ENCODE results near the gene KPNB1.

KPNB1 gene

DNA sequence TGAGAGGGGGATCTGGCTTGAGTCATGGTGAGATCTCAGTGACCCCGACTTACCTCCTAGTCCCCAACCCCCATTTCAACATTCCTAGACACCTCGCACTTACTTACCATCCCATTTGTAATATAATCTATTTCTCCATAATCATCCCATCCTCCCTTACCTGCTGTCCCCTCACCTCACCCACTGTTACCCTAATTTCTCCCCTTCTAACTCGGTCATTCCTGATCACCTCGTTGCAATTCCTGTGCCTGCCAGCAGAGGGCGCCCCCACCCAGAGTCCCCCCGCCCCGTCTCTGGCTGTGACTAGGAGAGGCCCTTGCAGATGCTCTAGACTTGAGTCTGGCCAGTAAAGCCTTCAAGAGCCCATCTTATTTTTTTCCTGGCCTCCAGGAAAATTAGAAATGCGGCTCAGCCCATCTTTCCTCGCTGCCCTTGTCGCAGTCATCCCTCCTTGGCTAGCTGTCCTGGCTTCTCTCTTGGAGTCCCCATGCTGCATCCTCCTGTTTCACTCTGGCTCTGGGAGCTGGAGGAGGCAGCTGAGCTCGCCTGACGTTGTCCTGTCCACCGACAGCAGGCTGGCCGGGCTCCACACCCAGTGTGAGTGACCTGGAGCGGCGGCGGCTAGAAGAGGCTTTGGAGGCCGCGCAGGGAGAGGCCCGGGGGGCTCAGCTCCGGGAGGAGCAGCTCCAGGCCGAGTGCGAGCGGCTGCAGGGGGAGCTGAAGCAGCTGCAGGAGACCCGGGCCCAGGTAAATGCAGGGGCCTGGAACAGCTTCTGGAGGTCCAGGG, 49.2 kb downstream of the KPNB1 start:
- peak; percentile 50 for DNase-seq

GRCh38 chr17:47699536-47699840, 49.8 kb downstream of the KPNB1 start:
- DNase-seq, result no peak

- no peak for DNase-seq
These were observed 51.0 kb downstream of the KPNB1 start for GRCh38 chr17:47700471-47701449.

GRCh38 chr17:47701608-47702007, 51.9 kb downstream of the KPNB1 start:
- no peak for DNase-seq

DNA sequence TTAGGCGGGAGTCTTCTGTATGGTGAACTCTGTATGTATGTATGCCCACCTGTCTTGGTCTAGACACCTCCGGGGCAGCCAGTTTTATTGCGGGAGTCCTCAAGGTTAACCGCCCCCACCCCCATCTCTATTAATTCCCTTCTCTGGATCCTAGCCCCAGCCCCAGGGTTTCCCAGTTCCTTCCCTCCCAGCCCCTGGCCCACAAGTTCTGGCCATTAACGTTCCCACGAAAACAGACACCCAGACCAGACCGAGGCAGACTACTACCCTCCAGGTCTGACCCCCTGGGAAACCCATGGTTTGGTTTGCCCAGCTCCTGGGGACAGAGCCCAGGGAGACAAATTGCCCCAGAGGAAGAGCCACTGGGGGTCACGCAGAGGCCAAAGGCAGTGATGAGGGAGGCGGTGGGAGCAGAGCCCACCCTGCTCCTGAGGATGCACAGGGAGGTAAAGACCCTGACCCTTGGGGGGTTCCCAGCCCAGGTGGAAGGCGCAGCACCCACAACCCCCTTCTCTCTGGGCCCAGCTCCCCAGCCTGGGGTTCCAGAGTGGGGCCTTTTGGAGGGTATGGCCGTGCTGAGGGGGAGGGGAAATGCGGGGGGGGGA, 52.8 kb downstream of the KPNB1 start:
- no peak for DNase-seq

DNA sequence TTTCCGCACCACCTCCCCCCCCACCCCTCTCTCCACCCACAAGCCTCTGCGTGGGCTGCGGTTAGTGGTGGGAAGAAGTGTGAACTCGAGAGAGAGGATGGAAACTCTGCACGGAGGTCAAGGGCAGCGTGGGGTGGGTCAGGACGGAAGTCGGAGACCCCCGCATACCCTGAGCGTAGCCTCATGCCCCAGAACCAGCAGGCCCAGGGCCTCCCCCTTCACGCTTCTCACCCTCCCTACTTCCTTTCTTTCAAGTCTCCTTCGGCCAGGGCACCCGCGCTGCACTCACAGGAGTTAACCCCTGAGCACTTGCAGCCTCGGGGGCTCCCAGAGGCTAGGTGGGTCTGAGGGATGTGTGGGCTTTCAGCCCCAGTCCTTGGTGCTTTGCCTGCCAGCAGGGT, 53.5 kb downstream of the KPNB1 start:
- no peak for DNase-seq

- DNase-seq, result no peak
These were observed 54.0 kb downstream of the KPNB1 start for GRCh38 chr17:47703671-47704070.

GRCh38 chr17:47704116-47704515, 54.4 kb downstream of the KPNB1 start:
- DNase-seq, result no peak

GRCh38 chr17:47704736-47705135, 55.0 kb downstream of the KPNB1 start:
- no peak for DNase-seq

- no peak for DNase-seq
These were observed 56.1 kb downstream of the KPNB1 start for GRCh38 chr17:47705536-47706530.

GRCh38 chr17:47707056-47707804, 57.5 kb downstream of the KPNB1 start:
- DNase-seq, result no peak

- no peak for DNase-seq
These were observed 58.2 kb downstream of the KPNB1 start for GRCh38 chr17:47707884-47708283.

- DNase-seq, result no peak
These were observed 58.7 kb downstream of the KPNB1 start for GRCh38 chr17:47708312-47708863.

DNA sequence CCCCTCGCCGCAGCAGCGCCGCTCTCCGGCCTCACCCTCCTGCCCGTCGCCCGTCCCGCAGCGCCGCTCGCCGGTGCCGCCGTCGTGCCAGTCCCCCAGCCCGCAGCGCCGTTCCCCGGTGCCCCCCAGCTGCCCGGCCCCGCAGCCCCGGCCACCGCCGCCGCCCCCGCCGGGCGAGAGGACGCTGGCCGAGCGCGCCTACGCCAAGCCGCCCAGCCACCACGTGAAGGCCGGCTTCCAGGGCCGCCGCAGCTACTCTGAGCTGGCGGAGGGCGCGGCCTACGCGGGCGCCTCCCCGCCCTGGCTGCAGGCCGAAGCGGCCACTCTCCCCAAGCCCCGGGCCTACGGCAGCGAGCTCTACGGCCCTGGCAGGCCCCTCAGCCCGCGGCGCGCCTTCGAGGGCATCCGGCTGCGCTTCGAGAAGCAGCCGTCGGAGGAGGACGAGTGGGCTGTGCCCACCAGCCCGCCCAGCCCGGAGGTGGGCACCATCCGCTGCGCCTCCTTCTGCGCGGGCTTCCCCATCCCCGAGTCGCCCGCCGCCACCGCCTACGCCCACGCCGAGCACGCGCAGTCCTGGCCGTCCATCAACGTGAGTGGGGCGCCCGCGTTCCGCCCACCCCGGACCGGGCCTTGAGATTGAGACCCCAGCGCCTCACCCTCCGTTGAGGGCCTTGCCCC, 59.3 kb downstream of the KPNB1 start:
- DNase-seq, result no peak

GRCh38 chr17:47709594-47709993, 59.9 kb downstream of the KPNB1 start:
- DNase-seq, result no peak

- no peak for DNase-seq
These were observed 61.8 kb downstream of the KPNB1 start for GRCh38 chr17:47711366-47712099.

GRCh38 chr17:47712330-47713023, 62.8 kb downstream of the KPNB1 start:
- DNase-seq, result no peak

DNA sequence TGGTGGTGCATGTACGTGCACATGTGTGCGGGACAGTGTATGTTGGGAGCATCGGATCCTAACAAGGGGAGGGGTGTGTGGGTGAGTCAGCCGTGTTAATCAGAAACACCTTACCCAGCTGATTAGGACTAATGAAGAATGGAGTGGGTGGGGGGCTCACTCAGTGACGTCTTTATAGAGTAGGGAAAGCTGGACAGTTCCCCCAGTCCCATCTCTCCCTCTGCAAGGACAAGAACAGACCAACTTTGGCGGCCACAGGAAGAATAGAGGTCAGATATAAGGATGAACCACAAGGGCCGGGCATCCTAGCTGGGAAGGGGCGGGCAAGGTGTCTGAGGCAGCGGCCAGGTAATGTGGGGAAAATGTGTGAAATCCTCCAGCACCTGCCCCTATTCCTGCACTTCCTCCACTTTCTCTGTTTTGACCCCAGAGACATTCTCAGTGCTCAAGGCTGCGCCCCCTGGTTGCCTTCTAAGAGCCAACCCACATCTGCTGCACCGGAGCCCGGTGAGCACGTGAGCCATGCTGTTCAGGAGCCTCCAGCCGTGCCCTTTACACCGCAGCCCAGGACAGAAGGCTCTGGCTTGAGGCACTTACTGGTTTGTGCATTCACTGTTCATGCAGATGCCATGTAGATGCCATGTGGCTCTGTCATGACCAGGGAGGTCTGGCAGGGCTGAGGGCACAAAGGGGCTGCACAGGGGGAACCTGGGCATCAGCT, 64.4 kb downstream of the KPNB1 start:
- DNase-seq, result no peak

All from fibroblast of upper back skin (primary cell).